ENCODE data around the gene CLCN5. TPM values are rescaled to one million over a fixed set of nuclear protein-coding genes. Genes with fewer than 3 reads are reported as not detected.

Gene CLCN5
- total and polyA plus RNA-seq, 10 of the 15 experiments (the other 5 are each of a cell fraction or from before 2014, with no cell fraction given): 0.33 to 3.8 (median 2.6) TPM

- SMC1A ChIA-PET (ENCODE audit: uncharacterized antibody, unreplicated experiment): no interaction called here
- no peaks in the 10 kb centered on the region for H3K36me3 ChIP-seq (ENCODE audit: control insufficient read depth in 2 of 2, insufficient read depth in 2 of 2, low read length in 1 of 2)
- TF ChIP-seq IRF5 (IDR thresholded peaks at IDR 0.05; ENCODE audit: borderline replicate concordance): no peak
- no peak for TF ChIP-seq MAX (IDR thresholded peaks at IDR 0.05; ENCODE audit: low read depth, low read length)
- no peak for TF ChIP-seq MTA2 (IDR thresholded peaks at IDR 0.05; ENCODE audit: low read depth)
- no peak for TF ChIP-seq NFIC (IDR thresholded peaks at IDR 0.05; ENCODE audit: low read depth, low read length)
- no peak for TF ChIP-seq CHD1 (IDR thresholded peaks at IDR 0.05; ENCODE audit: low read depth, low read length)
- no peak for TF ChIP-seq ESRRA (IDR thresholded peaks at IDR 0.05; ENCODE audit: low read length)
- no peak for TF ChIP-seq SREBF1 (IDR thresholded peaks at IDR 0.05; ENCODE audit: low read length)
- TF ChIP-seq CBX3 (IDR thresholded peaks at IDR 0.05; ENCODE audit: borderline replicate concordance, low read depth): no peak
- no peak for TF ChIP-seq JUND (IDR thresholded peaks at IDR 0.05; ENCODE audit: low read depth, low read length)
- TF ChIP-seq FOXM1 (IDR thresholded peaks at IDR 0.05; ENCODE audit: low read depth, low read length): no peak
- no peak for TF ChIP-seq MYC (IDR thresholded peaks at IDR 0.05; ENCODE audit: insufficient read depth, insufficient read length, insufficient replicate concordance, low read length, severe bottlenecking)
- no peak for TF ChIP-seq ZBTB33 (IDR thresholded peaks at IDR 0.05)
- TF ChIP-seq IKZF2 (IDR thresholded peaks at IDR 0.05): no peak
- TF ChIP-seq PKNOX1 (IDR thresholded peaks at IDR 0.05): no peak
- FAIRE-seq (no peak), ATAC-seq (peak; percentile 53), DNase-seq (ENCODE audit: low read depth, low spot score) (no peak)
- no peaks in the 10 kb centered on the region for H3K4me1 ChIP-seq (ENCODE audit: control insufficient read depth, insufficient read depth, low read length)
- H3K9me3 ChIP-seq (replicated peaks; ENCODE audit: control insufficient read depth, insufficient read depth, low read length): no peaks in the 10 kb centered on the region
- H3K4me2 ChIP-seq (ENCODE audit: control insufficient read depth, insufficient read depth): no peak overlapping the region
- no peak overlapping the region for H3K27ac ChIP-seq (ENCODE audit: control insufficient read depth, insufficient read depth)
- RAD21 ChIA-PET (ENCODE audit: unreplicated experiment): no interaction called here
- in situ Hi-C loops (cut with MboI) (no loop called here), intact Hi-C loops (cut with micrococcal nuclease; ENCODE audit: unreplicated experiment) (no loop called here)
- no TSS peak for BruUV-seq (replicated peaks)
- CTCF ChIA-PET: interaction anchor here (1.0 to 1.5 kb wide), 2 partner anchors 145 to 156 kb away, joined by 3 to 4 read pairs; no protein-coding TSS in a partner anchor
- WGBS (ENCODE audit: insufficient coverage, insufficient replicate concordance, low lambda C conversion rate, missing lambda C conversion rate): 46% methylated on average over 1 of the region's 1 CpG
- H4K20me1 ChIP-seq (ENCODE audit: control insufficient read depth, insufficient read depth): no peaks in the 10 kb centered on the region
- H2AFZ ChIP-seq (ENCODE audit: control insufficient read depth, low read depth, low read length): no peak overlapping the region
- H3K4me3 ChIP-seq: no peak overlapping the region
- POLR2A ChIA-PET: interaction anchor here (0.9 kb wide), 1 partner anchor 124 kb away, joined by 3 read pairs; no protein-coding TSS in a partner anchor
- H3K27me3 ChIP-seq (replicated peaks in 1 of 2; ENCODE audit: control insufficient read depth in 2 of 2, insufficient read depth in 2 of 2, low read length in 1 of 2): no peaks in the 10 kb centered on the region
- H3K79me2 ChIP-seq (ENCODE audit: control insufficient read depth, insufficient read depth, low read length): no peaks in the 10 kb centered on the region
- no peak overlapping the region for H3K9ac ChIP-seq (ENCODE audit: control insufficient read depth, insufficient read depth, low read length)
Observed at GRCh38 chrX:50072110-50072509, 149.7 kb downstream of the CLCN5 start.
